HG03460 (cell line): Measurements from ENCODE around the gene MECP2.

ENCODE experiments used
- ATAC-seq: cut with Tn5 transposase; IDR thresholded peaks from one replicate; pipeline ENCODE4 v1.9.1; 2021; ENCODE audit not compliant: unreplicated experiment

Gene MECP2

DNA sequence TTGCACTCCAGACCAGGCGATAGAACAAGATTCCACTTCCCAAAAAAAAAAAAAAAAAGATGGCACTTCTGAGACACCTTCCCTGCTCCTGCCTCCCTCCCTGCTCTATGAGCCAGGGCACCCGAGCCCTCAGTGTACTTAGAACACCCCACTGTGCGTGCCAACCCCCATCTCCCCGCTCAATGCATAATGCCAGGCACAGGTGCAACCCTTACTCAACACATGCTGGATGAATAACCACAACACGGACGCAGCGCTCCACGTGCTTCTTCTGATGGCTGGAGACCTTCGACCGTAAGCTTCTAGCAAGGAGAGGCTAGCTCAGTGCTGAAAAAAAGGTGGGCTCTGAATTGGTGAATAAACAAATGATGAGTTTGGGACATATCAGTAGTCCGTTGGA lies 57.9 kb downstream of the MECP2 start:
- ATAC-seq = no peak

DNA sequence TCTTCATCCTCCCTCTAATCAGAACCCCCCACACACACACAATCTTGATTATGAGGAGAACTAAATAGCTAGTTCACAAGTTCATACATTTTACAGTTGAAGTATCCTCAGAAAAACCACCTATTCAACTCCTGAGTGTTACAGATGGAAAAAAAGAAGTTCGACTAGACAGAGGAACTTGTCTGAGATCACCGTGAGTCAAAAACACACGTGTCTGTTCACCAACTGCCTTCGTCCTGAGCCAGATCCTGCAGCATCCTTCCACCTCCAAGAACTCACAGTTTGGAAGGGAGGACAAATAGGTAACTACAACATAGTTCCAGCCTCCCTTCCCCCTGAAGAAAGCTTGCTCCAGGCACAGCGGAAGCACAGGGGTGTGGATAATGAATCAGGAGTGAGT lies 58.9 kb downstream of the MECP2 start:
- ATAC-seq = no peak

DNA sequence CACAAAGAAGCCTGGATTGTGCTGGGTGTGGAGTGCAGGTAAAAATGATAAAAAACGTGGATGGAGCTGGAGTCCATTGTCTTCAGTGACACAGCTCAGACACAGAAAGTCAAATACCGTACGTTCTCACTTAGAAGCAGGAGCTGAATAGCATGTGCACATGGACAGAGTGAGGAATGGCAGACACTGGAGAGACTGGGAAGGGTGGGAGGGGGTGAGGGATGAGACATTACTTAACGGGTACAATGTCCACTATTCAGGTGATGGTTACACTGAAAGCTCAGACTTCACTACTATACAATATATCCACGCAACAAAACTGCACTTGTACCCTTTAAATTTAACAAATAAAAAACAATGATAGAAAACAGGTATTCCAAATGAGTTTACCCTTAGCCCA lies 59.8 kb downstream of the MECP2 start:
- ATAC-seq = no peak

DNA sequence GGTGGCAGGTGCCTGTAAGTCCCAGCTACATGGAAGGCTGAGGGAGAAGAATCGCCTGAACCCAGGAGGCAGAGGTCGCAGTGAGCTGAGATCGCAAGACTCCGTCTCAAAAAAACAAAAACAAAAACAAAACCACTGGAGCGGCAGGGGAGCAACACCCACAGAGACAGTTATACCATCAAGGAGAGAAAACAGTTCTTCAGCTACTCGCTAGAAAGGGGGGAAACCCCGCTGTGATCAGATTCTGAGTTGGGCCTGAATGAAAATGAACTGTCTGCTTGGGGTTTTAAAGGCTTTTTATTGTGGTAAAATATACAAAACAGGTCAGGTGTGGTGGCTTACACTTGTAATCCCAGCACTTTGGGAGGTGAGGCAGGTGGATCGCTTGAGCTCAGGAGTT lies 61.0 kb downstream of the MECP2 start:
- ATAC-seq = no peak

DNA sequence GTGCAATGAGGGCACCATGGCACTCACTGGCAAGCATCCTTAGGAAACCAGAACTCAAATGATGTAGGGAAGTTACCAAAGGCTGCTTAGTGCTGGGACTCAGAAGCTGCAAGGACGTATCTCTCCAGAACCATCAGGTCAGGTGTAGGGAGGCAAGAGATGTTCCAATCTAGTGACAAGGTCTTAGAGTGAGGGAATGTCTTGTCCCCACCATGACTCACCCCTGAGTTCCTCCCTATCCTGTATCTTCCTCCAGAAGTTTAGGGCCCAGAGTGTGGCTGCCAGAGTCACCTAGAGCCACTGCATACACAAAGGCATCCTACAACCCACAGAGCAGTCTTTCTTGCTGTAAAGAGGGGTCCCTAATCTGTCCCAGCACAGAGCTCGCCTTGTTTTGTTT lies 63.7 kb downstream of the MECP2 start:
- ATAC-seq = no peak

DNA sequence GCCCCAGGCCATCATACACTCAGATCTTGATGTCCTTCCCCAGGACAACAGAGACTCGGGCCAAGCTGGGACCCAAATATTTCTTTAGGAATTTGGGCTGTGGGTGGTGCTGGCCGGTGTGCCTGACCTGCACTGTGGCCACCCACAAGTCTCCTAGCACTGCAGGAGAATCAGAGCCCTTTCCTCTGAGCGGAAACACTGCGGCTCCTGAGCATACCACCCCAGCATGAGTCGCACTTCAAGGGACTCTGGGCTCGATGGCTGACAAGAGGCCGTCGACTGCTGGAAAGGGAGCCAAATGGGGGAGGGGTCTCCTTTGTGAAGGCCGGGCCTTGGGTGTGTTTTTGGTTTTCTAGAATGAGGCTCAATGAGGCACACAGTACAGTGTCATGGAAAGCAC lies 64.9 kb downstream of the MECP2 start:
- ATAC-seq = no peak

DNA sequence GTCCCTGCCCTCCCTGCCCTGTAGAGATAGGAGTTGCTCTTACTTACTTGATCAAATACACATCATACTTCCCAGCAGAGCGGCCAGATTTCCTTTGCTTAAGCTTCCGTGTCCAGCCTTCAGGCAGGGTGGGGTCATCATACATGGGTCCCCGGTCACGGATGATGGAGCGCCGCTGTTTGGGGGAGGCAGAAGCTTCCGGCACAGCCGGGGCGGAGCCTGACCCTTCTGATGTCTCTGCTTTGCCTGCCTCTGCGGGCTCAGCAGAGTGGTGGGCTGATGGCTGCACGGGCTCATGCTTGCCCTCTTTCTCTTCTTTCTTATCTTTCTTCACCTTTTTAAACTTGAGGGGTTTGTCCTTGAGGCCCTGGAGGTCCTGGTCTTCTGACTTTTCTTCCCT lies 65.4 kb downstream of the MECP2 start:
- no peak for ATAC-seq

DNA sequence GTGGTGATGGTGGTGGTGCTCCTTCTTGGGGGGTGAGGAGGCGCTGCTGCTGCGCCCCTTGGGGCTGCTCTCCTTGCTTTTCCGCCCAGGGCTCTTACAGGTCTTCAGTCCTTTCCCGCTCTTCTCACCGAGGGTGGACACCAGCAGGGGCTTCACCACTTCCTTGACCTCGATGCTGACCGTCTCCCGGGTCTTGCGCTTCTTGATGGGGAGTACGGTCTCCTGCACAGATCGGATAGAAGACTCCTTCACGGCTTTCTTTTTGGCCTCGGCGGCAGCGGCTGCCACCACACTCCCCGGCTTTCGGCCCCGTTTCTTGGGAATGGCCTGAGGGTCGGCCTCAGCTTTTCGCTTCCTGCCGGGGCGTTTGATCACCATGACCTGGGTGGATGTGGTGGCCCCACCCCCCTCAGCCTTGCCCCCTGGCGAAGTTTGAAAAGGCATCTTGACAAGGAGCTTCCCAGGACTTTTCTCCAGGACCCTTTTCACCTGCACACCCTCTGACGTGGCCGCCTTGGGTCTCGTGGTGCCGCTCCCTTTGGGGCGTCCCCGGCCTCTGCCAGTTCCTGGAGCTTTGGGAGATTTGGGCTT lies 66.7 kb downstream of the MECP2 start:
- ATAC-seq = no peak

DNA sequence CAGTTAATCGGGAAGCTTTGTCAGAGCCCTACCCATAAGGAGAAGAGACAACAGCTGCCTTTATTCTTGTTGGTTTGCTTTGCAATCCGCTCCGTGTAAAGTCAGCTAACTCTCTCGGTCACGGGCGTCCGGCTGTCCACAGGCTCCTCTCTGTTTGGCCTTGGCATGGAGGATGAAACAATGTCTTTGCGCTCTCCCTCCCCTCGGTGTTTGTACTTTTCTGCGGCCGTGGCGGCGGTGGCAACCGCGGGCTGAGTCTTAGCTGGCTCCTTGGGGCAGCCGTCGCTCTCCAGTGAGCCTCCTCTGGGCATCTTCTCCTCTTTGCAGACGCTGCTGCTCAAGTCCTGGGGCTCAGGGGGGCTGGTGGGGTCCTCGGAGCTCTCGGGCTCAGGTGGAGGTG lies 67.3 kb downstream of the MECP2 start:
- no peak for ATAC-seq

DNA sequence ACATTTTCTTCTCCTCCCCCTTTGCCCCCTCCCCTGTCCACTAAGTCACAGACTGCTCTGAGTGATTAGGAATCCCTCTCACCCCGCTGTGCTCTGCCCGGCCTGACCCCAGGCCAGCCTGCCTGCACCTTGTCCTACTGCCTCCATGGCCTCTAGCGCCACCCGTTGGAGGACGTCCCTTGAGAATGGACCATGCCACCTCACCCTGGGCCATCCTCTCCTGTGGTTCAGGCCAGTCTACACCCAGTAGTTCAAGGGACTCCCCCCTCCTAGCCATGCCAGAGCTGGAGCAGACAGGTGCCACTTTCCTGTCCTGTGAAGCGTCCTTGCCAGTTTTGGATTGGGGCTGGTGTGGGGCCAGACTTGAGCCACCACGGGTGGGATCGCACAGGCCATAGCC lies 68.1 kb downstream of the MECP2 start:
- no peak for ATAC-seq

DNA sequence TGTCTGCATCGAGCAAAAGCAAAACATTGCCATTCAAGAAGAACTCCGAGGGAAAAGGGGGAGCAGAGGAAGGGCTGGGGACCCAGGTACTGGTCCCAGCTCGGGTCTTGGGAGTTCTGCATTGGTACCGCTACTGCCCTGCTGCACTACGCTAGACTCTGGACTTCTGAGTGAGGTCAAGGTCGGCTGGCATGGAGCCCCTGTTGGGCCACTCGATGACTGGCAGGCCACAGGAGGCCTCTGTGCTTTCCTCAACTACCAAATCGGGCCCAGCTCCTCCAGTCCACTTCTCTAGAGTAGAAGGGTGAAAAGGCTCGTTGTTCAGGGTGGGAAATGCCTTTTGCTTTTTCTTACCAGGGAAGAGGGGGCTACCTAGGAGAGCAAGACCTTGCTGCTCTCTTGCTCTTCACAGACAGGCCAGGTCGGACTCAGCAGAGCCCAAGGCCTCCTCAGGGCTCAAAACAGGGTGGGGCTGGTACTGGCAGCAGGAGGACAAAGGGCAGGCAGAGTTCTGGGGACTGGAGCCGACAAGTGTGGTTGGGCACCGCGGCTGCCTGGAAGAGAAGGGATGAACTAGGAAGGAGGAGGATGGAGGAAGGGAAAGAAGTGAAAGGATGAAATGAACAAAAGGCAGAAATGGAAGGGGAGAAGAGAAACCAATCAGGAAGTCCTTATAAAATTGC lies 68.9 kb downstream of the MECP2 start:
- ATAC-seq = no peak

DNA sequence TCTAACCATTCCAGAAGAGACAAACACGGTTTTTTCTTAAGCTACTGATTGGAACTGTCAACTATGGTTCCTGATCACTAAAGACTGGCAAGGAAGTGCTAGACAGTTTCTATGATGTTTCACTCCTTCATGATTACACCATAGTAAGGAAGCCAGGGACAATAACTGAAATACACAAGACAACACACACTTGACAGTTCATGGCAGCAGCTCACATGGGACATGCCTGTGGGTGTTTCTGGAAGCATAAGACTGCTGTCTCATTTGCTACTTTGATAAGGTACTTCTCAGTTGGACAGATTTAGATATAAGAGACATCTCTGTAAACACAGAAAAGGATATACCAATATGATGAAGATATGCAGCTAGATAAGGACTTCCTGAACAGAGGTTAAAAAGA lies 69.5 kb downstream of the MECP2 start:
- ATAC-seq = no peak

DNA sequence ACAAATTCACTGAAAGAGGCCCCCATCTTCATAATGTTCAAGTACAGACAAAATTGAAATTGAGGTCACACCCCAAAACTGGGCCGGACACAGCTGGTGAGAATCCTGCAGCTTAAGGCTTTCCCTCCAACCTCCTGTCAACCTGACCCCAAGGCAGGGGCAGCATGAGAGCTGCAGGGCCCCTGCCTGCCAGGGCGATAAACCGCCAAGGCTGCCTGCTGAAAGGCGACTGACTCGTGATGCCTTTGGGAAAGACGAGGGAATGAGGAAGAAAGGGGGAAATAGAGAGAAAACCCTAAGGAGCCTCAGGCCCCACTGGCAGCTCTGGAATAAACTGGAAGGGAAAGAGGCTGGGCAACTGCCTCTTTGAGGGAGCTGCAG lies 70.5 kb downstream of the MECP2 start:
- ATAC-seq = no peak

DNA sequence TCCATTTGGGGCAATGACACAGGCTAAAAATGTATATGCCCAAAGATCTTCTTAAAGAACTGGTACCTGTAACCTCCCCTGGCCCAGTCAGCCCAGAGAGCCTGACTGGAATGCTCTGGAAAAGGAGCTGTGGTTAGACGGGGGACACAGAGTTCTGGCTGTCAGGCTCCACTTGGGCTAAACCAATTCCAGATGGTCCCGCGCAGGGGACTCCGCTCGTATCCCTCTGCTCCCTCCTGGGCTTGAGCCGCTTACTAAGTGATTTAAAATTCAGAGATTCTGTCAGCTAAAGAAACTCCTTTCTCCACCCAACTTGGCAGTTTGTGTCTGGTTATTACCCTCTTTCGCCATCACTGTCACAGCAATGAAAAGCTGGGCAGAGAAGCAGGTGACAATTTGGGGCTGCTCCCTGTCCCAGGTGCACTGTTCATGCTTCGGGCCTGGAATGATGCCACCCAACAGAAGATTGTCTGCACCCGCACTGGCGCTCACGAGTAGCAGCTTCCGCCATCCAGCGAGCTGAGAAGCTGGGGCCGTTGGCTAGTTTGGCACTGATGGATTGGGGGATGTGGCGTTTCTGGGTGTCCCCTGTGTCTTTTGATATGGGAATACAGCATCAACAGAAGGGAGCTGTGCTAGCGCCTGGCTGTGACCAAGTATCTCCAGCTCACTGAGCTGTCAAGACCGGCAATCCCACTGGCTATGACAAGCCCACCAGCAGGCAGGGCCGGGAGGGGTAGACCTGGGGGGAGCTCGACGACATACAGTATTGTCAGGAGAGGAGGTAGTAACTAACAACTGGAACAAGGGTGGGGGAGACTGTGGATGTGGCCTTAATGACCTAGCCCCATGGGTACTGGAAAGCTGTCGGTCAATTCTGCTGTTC lies 71.1 kb downstream of the MECP2 start:
- ATAC-seq = no peak

DNA sequence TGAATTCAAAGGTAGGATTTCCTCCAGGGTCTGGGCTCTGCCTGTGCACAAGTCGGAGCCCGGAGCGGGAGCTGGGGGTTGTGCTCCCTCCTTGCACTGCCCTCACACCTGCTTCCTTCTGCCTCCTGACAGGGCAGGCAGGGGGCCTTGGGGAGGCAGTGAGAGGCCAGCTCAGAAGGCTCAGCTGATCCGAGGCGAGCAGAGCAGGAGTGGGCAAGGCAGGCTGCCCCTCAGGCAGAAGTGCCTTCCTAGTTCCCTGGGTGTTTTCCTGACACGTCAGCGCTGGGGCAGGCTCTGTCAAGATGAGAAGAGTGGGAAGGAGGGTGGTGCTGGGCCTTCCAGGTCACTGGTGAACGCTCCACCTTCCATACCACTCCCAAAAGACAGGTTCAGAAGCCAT lies 72.3 kb downstream of the MECP2 start:
- ATAC-seq = no peak

DNA sequence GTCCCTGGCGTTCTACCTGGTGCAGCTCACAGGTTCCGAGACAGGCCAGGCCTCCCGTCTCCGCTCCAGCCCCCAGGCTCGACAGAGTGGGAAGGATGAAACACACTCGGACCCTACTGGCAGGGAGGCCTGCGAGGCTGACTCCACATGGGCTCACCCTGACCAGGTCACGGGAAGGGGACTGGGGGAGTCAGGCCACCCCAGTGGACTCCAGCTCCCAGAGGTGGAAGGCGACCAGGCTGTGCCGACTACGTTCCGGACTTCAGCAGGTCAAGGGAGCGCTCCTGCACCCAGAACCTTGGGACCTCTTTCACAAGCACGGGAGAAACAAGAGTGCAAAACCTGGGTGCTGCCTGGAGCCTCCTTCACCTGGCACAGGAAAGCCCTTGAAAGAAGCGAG lies 73.2 kb downstream of the MECP2 start:
- no peak for ATAC-seq

DNA sequence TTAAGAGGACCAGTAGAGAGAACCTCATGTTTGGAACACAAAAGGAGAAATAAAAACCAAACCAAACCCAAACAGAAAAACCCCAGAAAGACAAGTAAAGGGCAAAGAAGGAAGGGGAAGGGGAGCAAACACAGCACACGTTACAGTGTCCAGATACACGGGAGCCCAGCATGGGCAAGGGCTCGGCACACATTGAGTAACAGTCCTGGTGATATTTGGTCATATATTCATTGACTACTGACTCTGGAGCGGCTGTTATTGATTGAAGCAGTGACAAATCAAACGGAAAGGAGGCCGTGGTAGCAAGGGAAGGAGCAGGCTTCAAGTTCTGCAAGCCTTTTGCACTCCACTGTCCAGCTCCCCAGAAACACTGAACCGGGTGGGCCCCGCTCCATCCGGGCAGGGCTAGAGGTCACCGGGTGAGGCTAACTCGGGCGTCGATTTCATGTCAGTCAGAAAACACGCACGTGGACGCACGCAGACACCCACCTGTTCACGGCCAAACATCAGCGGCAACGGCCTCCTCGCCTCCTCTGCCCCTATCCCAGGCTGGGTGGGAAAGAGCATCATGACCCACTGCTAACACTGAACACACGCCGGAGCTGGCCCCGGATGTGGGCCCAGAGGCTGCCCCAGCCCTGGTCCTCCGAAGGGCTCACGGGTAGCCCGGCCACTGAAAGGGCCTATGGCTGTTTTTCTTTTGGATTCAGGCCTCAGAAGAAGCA lies 74.1 kb downstream of the MECP2 start:
- no peak for ATAC-seq

DNA sequence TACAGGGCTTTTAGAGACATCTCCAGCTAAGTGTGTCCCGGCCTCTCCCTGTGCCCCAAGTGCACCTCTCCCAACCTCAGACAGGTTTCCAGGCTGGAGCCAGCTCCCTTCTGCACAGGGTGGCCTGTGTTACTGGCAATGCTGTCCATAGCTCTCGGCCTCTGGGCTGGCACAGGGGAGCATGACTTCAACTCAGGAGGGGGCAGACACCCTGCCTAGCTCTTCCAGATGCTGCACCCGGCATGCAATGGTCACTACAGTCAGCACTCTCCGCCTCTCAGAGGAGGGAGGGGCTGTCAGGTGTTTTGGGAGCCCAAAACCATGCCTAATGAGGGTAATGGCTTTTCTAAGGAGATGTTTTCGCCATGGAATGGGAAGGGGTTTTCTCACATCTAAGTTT lies 75.4 kb downstream of the MECP2 start:
- no peak for ATAC-seq

DNA sequence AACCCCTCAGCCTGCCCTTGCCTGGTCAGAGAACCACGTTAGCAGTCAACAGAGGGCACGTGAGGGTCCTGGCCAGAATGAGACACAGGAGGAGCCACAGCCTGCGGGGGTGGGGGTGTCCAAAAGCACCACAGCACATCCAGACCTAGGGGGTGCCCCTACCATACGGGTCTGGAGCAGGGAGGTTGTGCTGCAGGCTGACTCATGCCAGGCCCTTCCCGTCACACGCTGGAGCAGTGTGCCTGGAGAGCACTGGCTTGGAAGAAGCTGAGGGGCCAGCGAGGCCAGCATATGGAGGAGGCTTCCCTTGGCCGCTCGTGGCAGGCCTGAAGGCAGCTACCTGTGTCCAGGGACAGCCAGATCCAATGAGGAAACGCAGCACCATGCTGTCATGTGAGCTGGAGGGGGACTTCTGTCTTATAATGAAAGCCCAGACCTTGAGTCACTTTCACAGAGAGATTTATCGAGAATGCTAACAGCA lies 76.3 kb downstream of the MECP2 start:
- ATAC-seq = no peak

DNA sequence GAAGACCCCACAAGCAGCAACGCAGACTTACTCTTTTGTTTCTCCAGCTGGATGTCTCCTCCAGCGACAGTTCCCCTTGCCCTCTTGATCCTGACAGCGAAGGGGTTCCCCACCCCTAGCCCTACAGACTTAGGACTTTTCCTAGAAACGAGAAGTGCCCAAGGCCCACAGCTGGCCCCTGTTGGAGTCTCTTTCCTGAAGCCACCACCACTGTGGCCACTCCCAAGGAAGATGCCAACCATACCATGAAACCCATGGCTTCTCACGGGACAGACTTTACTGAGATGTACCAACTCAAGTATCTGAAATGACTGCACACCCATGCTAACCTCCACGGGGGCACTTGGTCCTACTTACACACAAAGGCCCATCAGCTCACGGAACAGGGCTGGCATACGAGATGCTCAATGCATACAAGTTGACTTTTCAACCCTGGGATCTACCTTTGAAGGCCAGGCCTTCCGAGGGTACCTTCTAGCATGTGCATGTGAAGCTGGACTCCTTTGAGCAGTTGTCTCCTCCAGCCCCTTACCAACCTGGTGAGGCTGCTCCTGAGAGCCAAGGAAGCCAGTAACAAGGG lies 76.9 kb downstream of the MECP2 start:
- no peak for ATAC-seq
